Transverse colon (tissue), 4 donors: ENCODE data around the gene CDKN1A.

ENCODE experiments used
- CTCF ChIP-seq, 5 experiments: fragments of 200-600 bp in 3 of 5; fragments of 450-650 bp in 2 of 5; sonication (generic) in 3 of 5; IDR thresholded peaks; 1 replicate in 2 of 5; 2 replicates in 3 of 5; pipeline ENCODE4 v1.5.1; 2016 to 2017; ENCODE audit warnings: antibody characterized with exemption in 5 of 5, inconsistent platforms in 3 of 5, mild to moderate bottlenecking in 2 of 5, moderate library complexity in 1 of 5
- EP300 ChIP-seq: sonication (generic); formaldehyde crosslinking; IDR thresholded peaks from one replicate; pipeline ENCODE4 v1.6.1; 2017; ENCODE audit warnings: antibody characterized with exemption, low read depth
- POLR2A ChIP-seq: fragments of 450-650 bp; IDR thresholded peaks from one replicate; pipeline ENCODE4 v1.6.1; 2016; ENCODE audit warnings: antibody characterized with exemption, mild to moderate bottlenecking, moderate library complexity
- POLR2AphosphoS5 ChIP-seq, 3 donors: sonication (generic); formaldehyde crosslinking; IDR thresholded peaks; one replicate each; pipeline ENCODE4 v1.6.1; 2016; ENCODE audit warnings: antibody characterized with exemption in 3 of 3

- TF ChIP-seq POLR2AphosphoS5 (IDR thresholded peaks at IDR 0.05), result no peak
- TF ChIP-seq POLR2A, result no peak
- TF ChIP-seq CTCF (IDR thresholded peaks at IDR 0.05), result no peak
- TF ChIP-seq EP300, result no peak
These were observed 6.7 kb upstream of the CDKN1A start for GRCh38 chr6:36671687-36672375.
